HepG2 (cell line): Measurements from ENCODE around the gene LRIF1. TPM values are rescaled to one million over a fixed set of nuclear protein-coding genes. Genes with fewer than 3 reads are reported as not detected.

Source experiments
- ATAC-seq: fragments of 200-7000 bp; cut with Tn5 transposase; 3 replicates; pipeline ENCODE4 v1.9.1; 2020; ENCODE audit warnings: mild to moderate bottlenecking, moderate library complexity
- BruUV-seq: library from RNA; stranded (reverse); fragments of 400-500 nt; replicated peaks from 2 replicates; lab custom pipeline; 2021; lab: Mats Ljungman, UMichigan
- CTCF ChIA-PET: fragments of 300-600 bp; formaldehyde crosslinking; extraction: SDS; loops from one replicate; lab custom pipeline; 2021; ENCODE audit warnings: low total read pairs, inconsistent platforms, low intra/inter-chr PET ratio; lab: Yijun Ruan, JAX
- POLR2A ChIA-PET: fragments of 350-600 bp; sonication (Branson Sonifier 250); formaldehyde crosslinking; loops from one replicate; lab custom pipeline; 2020; ENCODE audit warnings: antibody characterized with exemption, inconsistent platforms; lab: Yijun Ruan, JAX
- DNase-seq: peaks from one replicate; pipeline ENCODE4 v3.0.0-alpha.2; 2015; ENCODE audit warnings: low spot score
- FAIRE-seq: peaks from 3 replicates; lab custom pipeline; 2011; peaks lifted over from hg19 to GRCh38; lab: Jason Lieb, UNC
- H2AFZ ChIP-seq: one replicate; pipeline ENCODE4 v1.6.1; 2011; ENCODE audit warnings: low read length, inconsistent platforms
- H3K27ac ChIP-seq: fragments of 300-600 bp; 3 replicates; pipeline ENCODE4 v1.8.0; 2011; ENCODE audit warnings: mixed run types, mild to moderate bottlenecking, mixed read lengths, low read length, inconsistent platforms; ENCODE audit not compliant: insufficient read depth; ENCODE audit errors: extremely low read length
- H3K27me3 ChIP-seq, 2 experiments: fragments of 200-600 bp in 1 of 2; 2 replicates in 1 of 2; 3 replicates in 1 of 2; pipeline versions ENCODE4 v1.6.0 to v1.8.0; 2011; ENCODE audit warnings: low read length in 2 of 2, mild to moderate bottlenecking in 2 of 2, moderate library complexity in 2 of 2, inconsistent platforms in 1 of 2; ENCODE audit not compliant: insufficient read depth in 2 of 2, control insufficient read depth in 1 of 2
- H3K36me3 ChIP-seq, 2 experiments: fragments of 200-600 bp in 1 of 2; replicated peaks in 1 of 2; 2 replicates in 1 of 2; 3 replicates in 1 of 2; pipeline versions ENCODE4 v1.5.1 to v1.8.0; 2011; ENCODE audit warnings: low read length in 2 of 2, inconsistent platforms in 1 of 2; ENCODE audit not compliant: insufficient read depth in 2 of 2, control insufficient read depth in 1 of 2
- H3K4me1 ChIP-seq: 2 replicates; pipeline ENCODE4 v1.5.1; 2012; ENCODE audit warnings: low read length, inconsistent platforms; ENCODE audit not compliant: insufficient read depth
- H3K4me2 ChIP-seq: 2 replicates; pipeline ENCODE4 v1.6.0; 2011; ENCODE audit warnings: low read depth, low read length, inconsistent platforms
- H3K4me3 ChIP-seq, 3 experiments: fragments of 200-600 bp in 1 of 3; sonication (generic), shearing (Covaris generic) in 1 of 3; replicated peaks in 1 of 3; 2 replicates each; pipeline ENCODE4 v1.5.1; 2011 to 2016; ENCODE audit warnings: low read length in 3 of 3, inconsistent platforms in 2 of 3, low read depth in 2 of 3, mild to moderate bottlenecking in 2 of 3, control low read depth in 1 of 3, mixed read lengths in 1 of 3; ENCODE audit not compliant: insufficient read depth in 1 of 3
- H3K79me2 ChIP-seq: one replicate; pipeline ENCODE4 v1.6.1; 2011; ENCODE audit warnings: low read length, inconsistent platforms; ENCODE audit not compliant: insufficient read depth
- H3K9ac ChIP-seq: 2 replicates; pipeline ENCODE4 v1.6.0; 2011; ENCODE audit warnings: mild to moderate bottlenecking, low read depth, low read length, inconsistent platforms; ENCODE audit not compliant: insufficient read depth
- H3K9me3 ChIP-seq: 2 replicates; pipeline ENCODE4 v1.5.1; 2012; ENCODE audit warnings: mild to moderate bottlenecking, low read length
- H4K20me1 ChIP-seq: 2 replicates; pipeline ENCODE4 v1.6.0; 2011; ENCODE audit warnings: inconsistent platforms, mild to moderate bottlenecking, low read length, moderate library complexity; ENCODE audit not compliant: insufficient read depth
- AFF4 ChIP-seq: sonication (generic); formaldehyde crosslinking; IDR thresholded peaks from 2 replicates; pipeline ENCODE4 v1.4.0; 2020; ENCODE audit warnings: missing genetic modification reagents
- DNMT3B ChIP-seq: conservative IDR thresholded peaks from 2 replicates; pipeline ENCODE4 v1.6.1; 2016; ENCODE audit warnings: missing biosample characterization, control low read depth
- EHMT2 ChIP-seq: fragments of 200-600 bp; sonication (generic); IDR thresholded peaks from 2 replicates; pipeline ENCODE4 v1.7.0; 2017; ENCODE audit warnings: antibody characterized with exemption, low read depth, low read length, borderline replicate concordance
- HCFC1 ChIP-seq: fragments of 150-350 bp; IDR thresholded peaks from 2 replicates; pipeline ENCODE4 v1.6.1; 2014; ENCODE audit warnings: low read depth, low read length
- HDAC2 ChIP-seq: sonication (generic); formaldehyde crosslinking; IDR thresholded peaks from 2 replicates; pipeline ENCODE4 v1.4.0; 2020; ENCODE audit warnings: missing genetic modification reagents
- JDP2 ChIP-seq: sonication (generic); formaldehyde crosslinking; IDR thresholded peaks from 2 replicates; pipeline ENCODE4 v1.8.1; 2022; ENCODE audit warnings: missing genetic modification reagents, borderline replicate concordance
- KDM3A ChIP-seq: IDR thresholded peaks from 2 replicates; pipeline ENCODE4 v1.6.1; 2018; ENCODE audit warnings: low read depth, missing compliant biosample characterization
- NFIC ChIP-seq: IDR thresholded peaks from 2 replicates; pipeline ENCODE4 v1.6.1; 2012; ENCODE audit warnings: mild to moderate bottlenecking, low read length, inconsistent platforms
- NKX3-1 ChIP-seq: sonication (generic); formaldehyde crosslinking; IDR thresholded peaks from 2 replicates; pipeline ENCODE4 v1.5.0; 2020; ENCODE audit warnings: missing genetic modification reagents
- RORA ChIP-seq: sonication (generic); formaldehyde crosslinking; IDR thresholded peaks from 2 replicates; pipeline ENCODE4 v1.5.0; 2020; ENCODE audit warnings: mild to moderate bottlenecking, missing genetic modification reagents, moderate library complexity
- SNRNP70 ChIP-seq: fragments of 200-400 bp; formaldehyde crosslinking; IDR thresholded peaks from 2 replicates; pipeline ENCODE4 v1.6.1; 2017; ENCODE audit warnings: mild to moderate bottlenecking, low read depth, low read length, moderate library complexity
- SRY ChIP-seq: sonication (generic); formaldehyde crosslinking; IDR thresholded peaks from 2 replicates; pipeline ENCODE4 v1.8.0; 2022; ENCODE audit warnings: mild to moderate bottlenecking, missing genetic modification reagents
- SYNCRIP ChIP-seq: fragments of 200-400 bp; formaldehyde crosslinking; IDR thresholded peaks from 2 replicates; pipeline ENCODE4 v1.6.1; 2018; ENCODE audit warnings: mild to moderate bottlenecking, low read depth, low read length; ENCODE audit not compliant: insufficient read depth
- ZNF33B ChIP-seq: sonication (generic); formaldehyde crosslinking; IDR thresholded peaks from 2 replicates; pipeline ENCODE4 v1.5.1; 2020; ENCODE audit warnings: mild to moderate bottlenecking, missing genetic modification reagents
- ZNF414 ChIP-seq: sonication (generic); formaldehyde crosslinking; IDR thresholded peaks from 2 replicates; pipeline ENCODE4 v1.5.0; 2020; ENCODE audit warnings: missing genetic modification reagents
- ZNF609 ChIP-seq: sonication (generic); formaldehyde crosslinking; IDR thresholded peaks from 2 replicates; pipeline ENCODE4 v1.4.0; 2020; ENCODE audit warnings: mild to moderate bottlenecking, missing genetic modification reagents, borderline replicate concordance
- ZNF792 ChIP-seq: IDR thresholded peaks from 2 replicates; pipeline ENCODE4 v1.6.1; 2016
- WGBS: methylation state at CpG from one replicate; pipeline ENCODE4 v1.1.6; 2017; ENCODE audit warnings: low lambda C conversion rate; 5-methylcytosine and 5-hydroxymethylcytosine counted together
- in situ Hi-C: cut with HindIII; loops from 2 replicates; pipeline ENCODE4 v1.10.0; 2017; ENCODE audit warnings: low pct_unique_long_range_greater_than_20kb; ENCODE audit not compliant: extremely low pct_ligation_motif_present
- intact Hi-C: fragments of 100-400 bp; cut with micrococcal nuclease; formaldehyde crosslinking; loops from one replicate; pipeline ENCODE4 v1.10.0; 2022; ENCODE audit not compliant: unreplicated experiment
- polyA plus RNA-seq, 8 experiments: library from polyadenylated mRNA; depleted of rRNA in 3 of 8; stranded (reverse) in 7 of 8; unstranded in 1 of 8; fragments of >200 nt; fragmentation: Illumina TruSeq in 4 of 8; extraction: Trizol in 4 of 8; gene quantifications; 2 replicates each; pipeline versions ENCODE4 v1.2.1 to v1.2.3, GENCODE V29; 2011 to 2016; ENCODE audit warnings: low read depth in 4 of 8, missing spikeins in 1 of 8, mixed read lengths in 1 of 8; ENCODE audit not compliant: insufficient read depth in 1 of 8
- total RNA-seq, 5 experiments: library from RNA; depleted of rRNA; stranded (reverse); fragments of >200 nt; fragmentation: Illumina TruSeq; extraction: Trizol; gene quantifications; 2 replicates each; pipeline ENCODE4 v1.2.3, GENCODE V29; 2016; ENCODE audit warnings: low read depth in 1 of 5

Gene LRIF1
- total and polyA plus RNA-seq, 2 of the 13 experiments (the other 11 are each of a cell fraction or from before 2014, with no cell fraction given) = 18.4 to 42.4 TPM

GRCh38 chr1:110952031-110952430 is 11.7 kb downstream of the LRIF1 start (continued):
- TF ChIP-seq HDAC2 (no peak), ZNF792 (no peak), EHMT2 (no peak), ZNF414 (CRISPR knock-in tag) (no peak), ZNF33B (CRISPR knock-in tag) (no peak), HCFC1 (no peak), JDP2 (CRISPR knock-in tag) (no peak)

GRCh38 chr1:110951161-110951560 is 12.6 kb downstream of the LRIF1 start:
- DNase-seq (no peak), FAIRE-seq (no peak), ATAC-seq (no peak)
- H3K9me3 ChIP-seq = no peaks in the 10 kb centered on the region
- H3K27me3 ChIP-seq = no peaks in the 10 kb centered on the region
- peaks cover 25% of the 10 kb centered on the region; the same call in 1 of the 2 replicates for H4K20me1 ChIP-seq
- H3K9ac ChIP-seq = no peak overlapping the region
- 100% methylated on average over 1 of the region's 1 CpG for WGBS
- no peak overlapping the region for H3K4me2 ChIP-seq
- peaks cover 25% of the 10 kb centered on the region for H3K79me2 ChIP-seq
- intact Hi-C loops (no loop called here), in situ Hi-C loops (no loop called here)
- no peak overlapping the region for H2AFZ ChIP-seq
- H3K4me3 ChIP-seq = no peak overlapping the region
- peaks cover 5 to 46% of the 10 kb centered on the region in 2 experiments; a peak in 4 of 5 replicates for H3K36me3 ChIP-seq
- CTCF ChIA-PET = no interaction called here
- POLR2A ChIA-PET = no interaction called here
- H3K4me1 ChIP-seq = peaks cover 11% of the 10 kb centered on the region; the same call in 1 of the 2 replicates
- H3K27ac ChIP-seq = no peak overlapping the region
- BruUV-seq = no TSS peak
- TF ChIP-seq NKX3-1 (CRISPR knock-in tag) (no peak), KDM3A (CRISPR knock-in tag) (no peak), SRY (CRISPR knock-in tag) (no peak), ZNF609 (no peak), AFF4 (no peak), DNMT3B (no peak), RORA (CRISPR knock-in tag) (no peak), SNRNP70 (no peak), SYNCRIP (no peak), NFIC (no peak)
